Peyer's patch (tissue), 4 donors: ENCODE measurements around the gene NCK2. TPM values are rescaled to one million over a fixed set of nuclear protein-coding genes. Genes with fewer than 3 reads are reported as not detected.

Experiments used
- DNase-seq, 3 donors: peaks; one replicate each; pipeline ENCODE4 v3.0.0-alpha.2; 2017 to 2019
- H3K27ac ChIP-seq, 4 donors: fragments of 200-600 bp; sonication (generic); one replicate each; pipeline ENCODE4 v1.5.1; 2016 to 2019
- H3K27me3 ChIP-seq, 2 donors: fragments of 200-600 bp; sonication (generic); one replicate each; pipeline ENCODE4 v1.5.1; 2019
- H3K36me3 ChIP-seq, 3 donors: fragments of 200-600 bp; sonication (generic); one replicate each; pipeline ENCODE4 v1.5.1; 2016 to 2019
- H3K4me1 ChIP-seq, 4 donors: fragments of 200-600 bp; sonication (generic); one replicate each; pipeline ENCODE4 v1.5.1; 2016 to 2019
- H3K4me3 ChIP-seq, 4 donors: fragments of 200-600 bp; sonication (generic); 1 replicate in 3 of 4; 2 replicates in 1 of 4; pipeline ENCODE4 v1.5.1; 2016 to 2019; ENCODE audit warnings: mild to moderate bottlenecking in 1 of 4
- H3K9me3 ChIP-seq, 4 donors: fragments of 200-600 bp; sonication (generic); one replicate each; pipeline ENCODE4 v1.5.1; 2016 to 2019; ENCODE audit warnings: mild to moderate bottlenecking in 1 of 4
- CTCF ChIP-seq, 6 experiments: fragments of 450-650 bp in 4 of 6; fragments of 200-600 bp in 2 of 6; sonication (generic) in 1 of 6; IDR thresholded peaks; one replicate each; pipeline ENCODE4 v1.5.1; 2017 to 2019; ENCODE audit warnings: antibody characterized with exemption in 6 of 6, mild to moderate bottlenecking in 3 of 6, moderate library complexity in 1 of 6
- POLR2A ChIP-seq, 2 donors: fragments of 450-650 bp; IDR thresholded peaks; one replicate each; pipeline ENCODE4 v1.5.1; 2017; ENCODE audit warnings: antibody characterized with exemption in 2 of 2, mild to moderate bottlenecking in 2 of 2, moderate library complexity in 2 of 2
- total RNA-seq, 4 donors: library from RNA; depleted of rRNA; stranded (reverse); fragments of >200 nt; gene quantifications; one replicate each; pipeline ENCODE4 v1.1.0, GENCODE V29; 2016

Gene NCK2
- total RNA-seq, 4 donors from 2014 or later, result 58.6 to 94.5 (median 85.8) TPM

GRCh38 chr2:105869341-105869740 lies 124.6 kb downstream of the NCK2 start:
- Histone ChIP-seq H3K36me3 (peaks cover 0 to 2% (median 0%) of the 10 kb centered on the region in 3 donors), H3K9me3 (no peaks in the 10 kb centered on the region), H3K4me3 (no peak overlapping the region), H3K27ac (no peak overlapping the region), H3K27me3 (no peaks in the 10 kb centered on the region), H3K4me1 (peaks cover 0 to 36% (median 8%) of the 10 kb centered on the region in 4 donors)
- no peak for DNase-seq
- TF ChIP-seq CTCF (IDR thresholded peaks at IDR 0.05), result no peak
- TF ChIP-seq POLR2A (IDR thresholded peaks at IDR 0.05), result no peak

GRCh38 chr2:105870062-105870461 lies 125.3 kb downstream of the NCK2 start:
- no peak for DNase-seq
- H3K27me3 ChIP-seq, result no peaks in the 10 kb centered on the region
- H3K4me1 ChIP-seq, result peaks cover 0 to 36% (median 8%) of the 10 kb centered on the region in 4 donors
- TF ChIP-seq CTCF (IDR thresholded peaks at IDR 0.05) (no peak), POLR2A (IDR thresholded peaks at IDR 0.05) (no peak)
- no peaks in the 10 kb centered on the region for H3K36me3 ChIP-seq
- H3K9me3 ChIP-seq, result no peaks in the 10 kb centered on the region
- no peak overlapping the region for H3K27ac ChIP-seq
- H3K4me3 ChIP-seq, result no peak overlapping the region

GRCh38 chr2:105870858-105871257 lies 126.1 kb downstream of the NCK2 start:
- Histone ChIP-seq H3K27ac (no peak overlapping the region), H3K27me3 (no peaks in the 10 kb centered on the region), H3K9me3 (no peaks in the 10 kb centered on the region), H3K36me3 (no peaks in the 10 kb centered on the region), H3K4me1 (peaks cover 0 to 36% (median 8%) of the 10 kb centered on the region in 4 donors), H3K4me3 (no peak overlapping the region)
- TF ChIP-seq CTCF (IDR thresholded peaks at IDR 0.05) (no peak), POLR2A (IDR thresholded peaks at IDR 0.05) (no peak)
- no peak for DNase-seq

GRCh38 chr2:105872142-105872728 lies 127.5 kb downstream of the NCK2 start:
- H3K4me1 ChIP-seq, result peaks cover 0 to 33% (median 8%) of the 10 kb centered on the region in 4 donors
- no peaks in the 10 kb centered on the region for H3K36me3 ChIP-seq
- H3K4me3 ChIP-seq, result no peak overlapping the region
- TF ChIP-seq CTCF (IDR thresholded peaks at IDR 0.05), result no peak
- no peak for TF ChIP-seq POLR2A (IDR thresholded peaks at IDR 0.05)
- no peaks in the 10 kb centered on the region for H3K9me3 ChIP-seq
- DNase-seq, result no peak
- H3K27ac ChIP-seq, result no peak overlapping the region
- H3K27me3 ChIP-seq, result no peaks in the 10 kb centered on the region

GRCh38 chr2:105872830-105873229 lies 128.1 kb downstream of the NCK2 start:
- TF ChIP-seq CTCF (IDR thresholded peaks at IDR 0.05) (no peak), POLR2A (IDR thresholded peaks at IDR 0.05) (no peak)
- peaks cover 0 to 34% (median 8%) of the 10 kb centered on the region in 4 donors for H3K4me1 ChIP-seq
- no peak overlapping the region for H3K4me3 ChIP-seq
- no peaks in the 10 kb centered on the region for H3K9me3 ChIP-seq
- no peaks in the 10 kb centered on the region for H3K27me3 ChIP-seq
- no peak for DNase-seq
- no peak overlapping the region for H3K27ac ChIP-seq
- H3K36me3 ChIP-seq, result no peaks in the 10 kb centered on the region
